HPDE6-E6E7 (cell line): ENCODE data around the gene LYPD4.
A peak's percentile ranks its signal among the peaks of the same experiment; 100 is the strongest.

Experiments
- DNase-seq: peaks from one replicate; pipeline ENCODE4 v3.0.0; 2011; ENCODE audit warnings: missing footprints; ENCODE audit errors: extremely low spot score

Gene LYPD4

DNA sequence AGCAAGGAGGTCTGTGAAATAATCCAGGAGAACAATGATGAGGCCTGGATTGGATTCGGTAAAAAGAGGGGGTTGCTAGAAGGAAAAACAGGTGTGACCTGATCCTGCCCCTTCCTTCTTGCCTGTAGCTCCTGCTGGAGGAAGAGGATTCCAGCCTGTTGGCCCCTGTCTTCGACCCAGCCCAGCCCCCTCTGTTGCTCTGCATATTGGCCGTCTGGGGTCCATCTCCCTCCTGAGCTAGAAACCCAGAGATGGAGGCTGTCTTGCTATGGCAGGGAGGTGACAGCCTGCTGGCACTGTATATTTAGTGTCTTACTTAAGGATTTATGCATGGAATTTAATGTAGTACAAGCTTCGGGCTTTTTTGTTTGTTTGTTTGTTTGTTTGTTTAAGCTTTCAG, 7.0 kb upstream of the LYPD4 start:
- DNase-seq = no peak

DNA sequence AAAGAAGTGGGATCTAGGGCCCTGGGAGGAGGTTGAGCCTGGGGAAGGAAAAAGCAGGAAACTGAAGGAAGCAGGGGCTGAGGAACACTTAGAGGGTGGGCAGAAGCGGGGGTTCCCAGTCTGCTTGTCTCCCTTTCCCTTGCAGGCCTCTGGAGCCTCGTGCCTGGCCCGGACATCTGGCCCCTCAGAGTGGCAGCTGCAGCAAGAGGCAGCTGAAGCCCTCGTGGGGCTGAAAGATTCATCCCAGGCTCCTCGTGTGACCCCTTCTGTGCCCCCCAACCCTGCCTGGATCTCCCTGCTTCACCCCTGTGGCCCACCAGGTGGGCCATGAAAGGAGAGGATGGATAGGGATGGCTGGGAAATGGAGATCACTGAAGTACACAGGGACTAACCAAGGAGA, 5.9 kb upstream of the LYPD4 start:
- DNase-seq = no peak

DNA sequence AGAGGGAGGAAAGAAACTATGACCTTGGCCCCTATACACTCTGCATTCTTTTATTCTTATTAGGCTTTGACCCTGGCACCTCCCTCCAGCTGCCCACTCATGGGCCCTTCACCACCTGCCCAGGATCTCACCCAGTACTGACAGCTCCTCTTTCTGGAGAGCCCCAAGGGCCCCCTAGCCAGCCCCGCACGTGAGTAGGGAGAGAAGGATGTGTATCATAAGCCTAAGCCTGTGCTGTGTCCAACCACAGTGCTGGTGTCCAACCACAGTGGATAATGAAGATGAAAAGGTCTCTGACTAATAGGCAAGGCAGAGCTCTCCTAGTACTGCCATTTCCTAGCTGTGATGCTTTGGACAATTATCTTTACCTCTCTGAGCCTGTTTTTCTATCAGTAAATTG, 4.6 kb upstream of the LYPD4 start:
- no peak for DNase-seq

DNA sequence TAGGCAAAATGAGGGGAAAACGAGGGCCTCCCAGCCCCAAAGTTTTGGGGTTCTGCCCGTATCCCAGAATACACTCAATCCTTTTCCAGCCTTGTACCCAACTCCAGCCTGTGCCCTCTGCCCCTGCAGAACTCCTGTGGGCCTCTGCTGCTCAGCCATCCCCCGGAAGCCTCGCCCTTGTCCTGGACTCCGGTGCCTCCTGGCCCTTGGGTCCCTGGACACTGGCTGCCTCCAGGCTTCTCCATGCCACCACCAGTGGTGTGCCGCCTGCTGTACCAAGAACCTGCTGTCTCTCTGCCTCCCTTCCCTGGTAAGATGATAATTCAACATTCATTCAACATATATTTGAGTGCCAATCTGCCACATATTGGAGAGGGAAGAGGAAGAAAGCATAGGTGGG, 4.2 kb upstream of the LYPD4 start:
- no peak for DNase-seq

DNA sequence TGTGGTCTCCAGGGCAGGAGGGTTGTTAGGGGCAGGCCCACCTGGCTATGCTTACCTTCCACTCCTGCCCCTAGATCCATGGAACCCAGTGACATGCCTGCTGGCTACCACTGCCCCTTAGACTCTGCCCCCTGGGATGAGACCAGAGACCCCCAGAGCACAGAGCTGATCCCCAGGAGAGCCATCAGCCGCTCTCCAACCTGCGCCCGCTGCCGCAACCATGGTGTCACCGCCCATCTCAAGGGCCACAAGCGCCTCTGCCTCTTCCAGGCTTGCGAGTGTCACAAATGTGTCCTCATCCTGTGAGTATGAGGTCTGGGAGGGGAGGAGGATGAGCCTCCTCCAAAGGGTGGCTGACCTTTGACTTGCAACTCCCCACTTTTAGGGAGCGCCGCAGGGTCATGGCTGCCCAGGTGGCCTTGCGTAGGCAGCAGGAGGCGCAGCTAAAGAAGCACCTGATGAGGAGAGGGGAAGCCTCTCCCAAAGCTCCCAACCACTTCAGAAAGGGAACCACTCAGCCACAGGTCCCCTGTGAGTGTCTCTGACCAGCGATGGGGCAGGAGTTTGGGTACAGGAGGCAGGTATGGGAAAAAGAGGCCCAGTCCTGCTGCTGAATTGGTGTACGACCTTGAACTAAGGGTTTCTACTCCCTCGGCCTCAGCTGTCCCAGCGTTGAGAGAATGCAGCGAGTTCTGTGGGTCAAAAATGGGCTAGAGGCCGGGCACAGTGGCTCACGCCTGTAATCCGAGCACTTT, 3.0 kb upstream of the LYPD4 start:
- DNase-seq = no peak

DNA sequence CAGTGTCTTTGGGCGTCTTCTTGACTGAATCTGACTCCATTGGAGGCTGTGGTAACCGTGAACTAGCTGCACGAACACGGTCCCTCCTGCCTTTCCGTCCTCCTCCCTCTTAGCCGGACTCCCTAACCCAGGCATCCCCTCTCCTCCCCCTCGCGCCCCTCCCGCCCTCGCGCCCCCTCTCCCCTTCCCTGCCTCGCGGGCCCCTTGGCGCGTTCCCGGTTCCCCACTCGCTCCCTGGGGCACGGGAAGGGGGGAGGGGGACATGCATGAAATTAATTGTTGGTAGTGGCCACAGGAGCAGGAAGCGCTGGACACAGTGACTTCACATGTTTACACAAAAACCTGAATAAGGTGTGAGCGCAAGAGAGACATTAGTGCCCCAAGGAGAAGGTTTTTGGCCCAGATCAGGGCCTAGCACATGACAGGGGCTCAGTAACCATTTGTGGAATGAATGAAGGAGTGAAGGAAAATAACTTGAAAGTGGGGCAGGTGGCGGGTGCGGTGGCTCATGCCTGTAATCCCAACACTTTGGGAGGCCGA, 638 bp upstream of the LYPD4 start:
- no peak for DNase-seq

DNA sequence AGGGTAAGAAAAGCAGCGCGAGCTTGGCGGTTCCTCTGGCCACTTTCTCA, 343 bp upstream of the LYPD4 start, which contains the start of gene DMRTC2:
TSS of gene DMRTC2 (plus strand) at position 42 of the 50 bp plus-strand sequence. CDS start 2,387 bp downstream, outside the sequence.
- no peak for DNase-seq

DNA sequence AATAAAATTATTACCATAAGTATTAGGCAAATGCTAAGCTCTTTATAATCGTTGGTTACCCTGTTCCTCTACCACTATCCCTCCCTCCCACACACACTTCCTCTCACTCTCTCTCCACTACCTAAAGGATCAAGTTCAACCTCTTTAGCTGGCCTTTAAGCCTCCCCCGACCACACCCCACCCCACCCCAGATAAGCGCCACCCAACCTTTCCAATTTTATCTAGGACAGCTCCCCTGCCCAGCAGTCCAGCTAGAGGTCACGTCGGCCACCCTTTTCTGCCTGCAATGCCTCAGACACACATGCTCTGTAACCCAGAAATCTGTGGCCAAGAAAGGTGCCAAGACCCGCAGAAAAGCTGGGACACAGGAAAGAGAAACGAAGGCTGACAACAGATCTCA, 1.1 kb downstream of the LYPD4 start:
- no peak for DNase-seq

DNA sequence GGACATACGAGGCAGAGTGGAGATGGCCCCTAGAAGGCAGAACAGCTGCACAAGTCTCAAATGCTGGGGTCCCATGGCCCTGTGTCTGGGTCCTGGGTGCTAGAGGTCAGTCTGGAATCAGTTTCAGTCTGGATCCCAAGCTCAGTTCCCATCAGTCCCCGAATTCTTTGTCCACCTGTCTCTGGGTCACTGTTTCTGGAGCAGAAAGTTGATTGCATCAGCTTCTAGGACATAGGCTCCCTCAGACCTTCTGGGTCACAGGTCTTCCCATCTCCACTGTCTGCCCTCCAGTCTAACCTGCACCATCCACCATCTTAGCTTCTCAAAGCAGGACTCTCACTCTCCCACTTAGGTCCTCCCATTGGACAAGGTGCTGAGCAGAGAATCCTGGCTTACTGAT, 5.3 kb downstream of the LYPD4 start:
- DNase-seq = no peak

DNA sequence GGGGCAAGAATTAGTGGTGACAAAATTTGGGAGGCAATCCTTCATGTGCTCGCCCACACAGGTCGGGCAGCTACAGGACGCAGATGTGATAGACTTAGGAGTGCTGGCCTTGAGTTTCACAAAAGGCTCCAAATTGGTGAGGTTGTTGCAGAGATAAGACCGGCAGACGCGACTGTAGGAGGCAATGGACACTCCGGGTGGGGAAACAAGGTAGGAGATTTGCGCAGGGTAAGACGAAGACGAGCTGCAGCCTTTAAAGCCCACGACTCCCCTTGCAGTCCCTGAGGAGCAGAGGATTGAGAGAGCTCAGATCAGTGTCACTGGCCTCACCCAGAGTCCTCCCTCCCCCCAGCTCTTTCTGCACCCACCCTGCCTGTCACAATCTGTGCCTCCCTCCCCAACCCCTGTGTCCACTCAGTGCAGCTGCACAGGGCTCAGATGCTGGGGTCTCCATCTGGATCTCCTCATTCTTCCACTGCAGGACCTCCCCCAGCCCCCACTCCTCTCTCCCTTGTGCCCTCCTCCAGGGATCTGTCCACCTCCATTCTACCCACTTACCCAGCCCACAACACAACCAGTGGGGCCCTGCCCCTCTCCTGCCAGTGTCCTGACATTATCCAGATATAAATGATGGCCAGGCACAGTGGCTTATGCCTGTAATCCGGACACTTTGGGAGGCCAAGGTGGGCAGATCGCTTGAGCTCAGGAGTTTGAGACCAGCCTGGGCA, 6.3 kb downstream of the LYPD4 start:
- no peak for DNase-seq

DNA sequence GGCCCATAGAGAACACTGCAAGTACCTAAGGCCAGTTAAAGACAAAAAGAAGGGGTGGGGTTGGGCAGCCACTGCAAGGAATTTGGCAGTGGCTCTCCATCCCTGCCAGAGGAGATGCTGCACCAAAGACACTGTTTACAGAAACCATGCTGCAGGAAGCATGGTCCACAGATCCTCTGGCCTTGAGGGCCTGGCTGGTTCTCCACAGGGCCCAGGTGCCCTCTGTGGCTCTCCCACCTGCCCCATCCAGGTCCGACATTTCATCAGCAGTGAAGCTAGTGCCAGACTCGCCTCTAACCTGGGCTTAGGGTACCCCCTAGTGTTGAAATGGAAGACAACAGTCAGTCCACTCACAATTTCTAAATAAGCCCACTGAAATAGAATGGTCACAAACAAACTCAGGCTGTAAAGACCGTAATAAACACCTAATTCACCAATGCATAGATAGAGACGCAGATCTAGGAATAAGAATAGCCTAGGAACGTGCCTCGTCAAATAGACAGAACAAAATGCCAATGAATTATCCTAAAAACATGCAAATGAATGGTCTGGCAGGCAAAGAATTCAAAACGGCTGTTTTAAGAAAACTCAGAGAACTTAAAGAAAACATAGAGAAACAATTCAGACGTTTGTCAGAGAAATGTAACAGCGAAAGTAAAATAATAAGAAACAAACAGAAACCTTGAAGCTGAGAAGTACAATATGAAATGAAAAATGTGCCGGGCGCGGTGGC, 23.3 kb downstream of the LYPD4 start:
- DNase-seq = peak; percentile 37

DNA sequence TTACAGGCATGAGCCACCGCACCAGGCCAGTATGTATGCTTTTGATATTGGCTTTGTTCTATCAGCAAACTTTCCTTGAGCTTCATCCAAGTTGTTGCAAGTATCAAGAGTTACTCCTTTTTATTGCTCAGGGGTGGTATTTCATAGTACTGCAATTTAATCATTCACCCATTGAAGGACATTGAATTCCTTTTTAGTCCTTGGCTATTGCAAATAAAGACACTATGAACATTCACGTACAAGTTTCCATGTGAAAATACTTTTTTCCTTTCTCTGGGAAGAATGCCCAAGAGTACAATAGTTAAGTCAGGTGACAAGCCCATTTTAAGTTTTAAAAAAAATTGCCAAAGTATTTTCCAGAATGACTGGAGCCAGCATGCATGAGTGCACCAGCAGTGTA, 27.7 kb downstream of the LYPD4 start:
- no peak for DNase-seq

DNA sequence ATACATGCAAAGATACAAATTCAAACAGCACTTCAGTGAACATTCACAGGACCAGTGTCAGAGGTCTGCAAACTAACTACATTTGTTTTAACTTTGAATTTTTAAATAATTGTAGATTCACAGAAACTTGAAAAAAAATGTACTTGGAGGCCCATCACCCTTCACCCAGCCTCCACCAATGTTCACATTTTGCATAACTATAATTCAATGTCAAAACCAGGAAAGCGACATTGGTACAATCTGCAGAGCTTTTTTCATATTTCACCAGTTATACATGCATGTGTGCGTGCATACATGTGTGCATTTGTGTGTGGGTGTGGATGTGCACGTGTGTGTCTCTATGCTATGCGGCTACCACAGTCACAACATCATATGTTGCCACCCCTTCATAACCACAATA, 29.2 kb downstream of the LYPD4 start:
- DNase-seq = no peak

DNA sequence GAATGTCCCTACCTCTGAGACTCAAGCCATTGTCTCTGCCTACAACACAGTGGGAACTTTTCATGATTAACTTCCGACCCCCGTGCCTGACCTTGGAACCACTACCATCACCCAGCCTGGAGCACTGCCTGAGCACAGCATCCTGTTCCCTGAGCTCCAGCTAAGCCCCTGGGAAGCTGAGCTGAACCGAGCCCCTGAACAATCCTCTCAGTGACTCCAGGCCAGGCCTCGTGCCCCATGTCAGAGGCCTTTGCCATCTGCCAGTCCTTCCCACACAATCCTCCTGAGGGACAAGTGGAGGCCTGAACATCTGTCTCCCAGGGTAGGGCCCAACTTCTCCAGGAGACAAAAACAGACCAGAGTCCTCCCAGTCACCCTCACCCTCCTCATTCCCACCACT, 30.6 kb downstream of the LYPD4 start:
- no peak for DNase-seq

DNA sequence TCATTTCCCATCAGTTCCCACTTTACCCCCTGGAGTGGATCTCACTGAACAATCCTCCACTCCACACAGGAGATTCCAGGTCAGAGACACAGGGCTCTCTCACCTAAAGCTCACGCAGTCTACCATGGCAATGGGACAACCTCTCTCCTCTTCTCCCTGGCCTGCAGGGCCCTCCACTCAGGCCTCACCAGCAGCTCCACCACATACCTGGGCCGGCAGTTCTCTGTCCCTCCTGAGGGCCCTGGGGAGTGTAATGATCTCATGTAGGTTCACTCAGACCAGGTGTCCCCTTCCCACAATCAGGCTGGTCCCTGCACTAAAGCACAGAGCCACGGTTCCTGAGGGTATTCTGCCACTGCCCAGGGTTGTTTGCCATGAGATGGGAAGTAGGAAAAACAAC, 32.5 kb downstream of the LYPD4 start:
- no peak for DNase-seq

DNA sequence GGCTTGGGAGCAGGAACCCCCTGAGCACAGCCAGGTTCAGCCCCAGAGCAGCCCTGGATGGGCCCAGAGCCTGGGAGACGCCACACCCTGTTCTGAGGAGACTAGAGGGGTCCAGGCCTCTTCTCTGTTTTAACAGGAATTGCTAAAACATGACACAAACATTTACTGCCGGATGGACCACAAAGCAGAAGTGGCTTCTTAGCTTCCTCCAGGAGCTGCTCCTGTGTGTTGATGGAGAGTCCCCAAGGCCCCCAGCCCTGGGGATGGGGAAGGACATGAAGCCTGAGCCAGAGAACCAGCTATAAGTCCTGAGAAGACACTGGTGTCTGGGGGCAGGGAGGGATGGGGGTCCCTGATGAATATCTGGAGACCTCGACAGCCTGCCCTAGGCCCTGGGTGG, 33.4 kb downstream of the LYPD4 start:
- DNase-seq = no peak

DNA sequence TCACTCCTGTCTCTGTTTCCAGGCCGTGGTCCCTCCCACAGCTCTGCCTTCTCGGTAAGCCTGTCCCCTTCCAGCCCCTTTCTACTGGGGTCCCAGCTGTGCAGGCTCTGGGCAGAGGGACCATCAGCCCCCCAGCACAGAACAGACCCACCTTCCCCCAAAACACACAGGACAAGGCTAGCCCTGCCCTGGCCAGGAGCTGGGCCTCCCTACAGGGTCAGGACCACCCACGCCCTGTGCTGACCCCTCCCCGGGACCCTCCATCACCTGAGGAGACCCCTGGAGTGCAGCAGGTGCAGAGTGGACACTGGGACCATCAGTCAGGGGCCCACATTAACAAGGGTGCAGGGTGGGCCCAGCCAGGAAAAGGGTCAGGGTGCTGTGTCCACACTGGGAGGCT, 34.2 kb downstream of the LYPD4 start:
- DNase-seq = no peak

DNA sequence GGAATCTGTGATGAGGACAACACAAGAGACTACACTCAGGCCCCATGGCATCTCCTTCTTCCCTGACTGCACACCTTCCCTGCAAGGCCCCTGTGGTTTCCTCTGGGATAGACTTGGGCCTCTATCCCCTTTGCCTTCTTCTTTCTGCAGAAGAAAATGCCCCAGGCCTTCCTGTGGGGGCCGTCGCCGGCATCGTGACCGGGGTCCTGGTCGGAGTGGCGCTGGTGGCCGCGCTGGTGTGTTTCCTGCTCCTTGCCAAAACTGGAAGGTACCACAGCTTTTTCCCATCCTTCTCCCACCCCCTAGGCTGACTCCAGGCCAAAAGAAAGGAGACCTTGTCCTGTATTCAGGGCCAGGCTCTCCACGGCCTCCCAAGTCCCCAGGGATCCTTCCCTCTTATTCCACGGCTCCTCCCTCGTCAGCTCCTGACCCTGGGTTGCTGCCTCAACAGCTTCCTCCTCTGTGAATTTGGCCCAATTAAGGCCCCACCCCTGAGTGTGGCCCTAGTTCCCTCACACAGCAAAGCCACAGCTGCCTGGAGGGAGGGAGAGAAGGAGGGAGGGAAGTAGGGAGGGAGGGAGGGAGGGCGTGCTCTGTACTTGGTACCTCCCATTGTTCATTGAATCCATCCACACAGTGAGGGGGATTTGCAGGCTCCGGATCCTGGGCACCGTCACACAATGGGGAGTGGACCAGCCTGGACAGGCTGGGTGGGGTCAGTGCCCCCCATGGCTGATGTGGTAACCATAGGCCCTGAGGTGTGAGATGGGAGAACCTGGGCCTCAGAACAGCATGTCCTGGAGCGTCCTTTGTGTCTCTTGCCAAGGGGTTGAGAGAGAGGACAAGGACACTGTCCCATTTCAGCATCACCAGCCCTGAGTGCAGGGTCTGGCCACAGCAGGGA, 35.6 kb downstream of the LYPD4 start:
- DNase-seq = no peak

DNA sequence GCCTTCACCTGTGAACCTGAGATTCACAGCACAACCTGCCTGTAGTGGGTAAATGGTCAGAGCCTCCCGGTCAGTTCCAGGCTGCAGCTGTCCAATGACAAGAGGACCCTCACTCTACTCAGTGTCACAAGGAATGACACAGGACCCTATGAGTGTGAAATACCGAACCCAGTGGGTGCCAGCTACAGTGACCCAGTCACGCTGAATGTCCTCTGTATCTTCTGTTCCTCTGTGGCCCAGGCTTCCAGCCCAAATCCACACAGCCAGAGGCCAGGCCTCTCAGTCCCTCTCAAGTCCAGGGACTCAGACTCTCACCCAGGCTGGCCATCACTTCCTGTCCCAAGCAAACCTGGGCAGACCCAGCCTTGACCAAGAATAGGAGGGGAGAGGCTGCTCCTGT, 37.3 kb downstream of the LYPD4 start:
- DNase-seq = no peak

DNA sequence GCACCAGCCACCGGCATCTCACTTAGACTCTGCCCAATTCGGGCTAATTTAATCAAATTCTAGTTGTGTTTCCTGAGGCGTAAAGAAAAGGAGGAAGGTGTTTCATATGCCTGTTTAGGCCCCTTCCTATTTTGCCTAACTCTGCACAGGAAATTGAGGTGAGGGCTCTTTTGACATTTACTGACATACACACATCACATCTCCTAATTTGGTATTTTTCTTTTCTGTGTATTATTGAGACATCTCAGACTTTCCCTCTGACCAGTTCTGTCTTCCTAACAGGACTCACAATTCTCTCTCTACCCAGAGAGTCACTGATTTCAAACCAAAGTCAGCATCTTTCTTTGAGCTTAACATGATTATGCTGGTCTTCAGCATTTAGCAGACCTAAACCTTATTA, 40.1 kb downstream of the LYPD4 start:
- no peak for DNase-seq

DNA sequence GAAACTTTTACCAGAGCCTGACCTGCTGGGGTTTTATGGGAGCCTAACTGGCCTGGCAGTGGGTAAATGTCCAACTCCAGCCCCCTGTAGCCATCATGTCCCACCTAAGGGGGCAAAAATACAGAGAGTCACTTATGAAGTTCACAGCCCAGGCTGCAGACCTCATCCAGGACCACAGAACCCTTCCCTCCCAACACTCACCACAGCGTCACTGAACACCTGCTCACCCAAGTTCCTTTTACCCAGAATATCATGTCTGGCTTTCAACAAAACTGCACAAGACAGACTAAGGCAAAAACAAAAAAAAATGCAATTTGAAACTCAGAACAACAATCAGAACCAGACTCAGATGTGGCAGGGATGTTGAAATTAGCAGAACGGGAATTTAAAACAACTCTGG, 41.7 kb downstream of the LYPD4 start:
- DNase-seq = no peak

DNA sequence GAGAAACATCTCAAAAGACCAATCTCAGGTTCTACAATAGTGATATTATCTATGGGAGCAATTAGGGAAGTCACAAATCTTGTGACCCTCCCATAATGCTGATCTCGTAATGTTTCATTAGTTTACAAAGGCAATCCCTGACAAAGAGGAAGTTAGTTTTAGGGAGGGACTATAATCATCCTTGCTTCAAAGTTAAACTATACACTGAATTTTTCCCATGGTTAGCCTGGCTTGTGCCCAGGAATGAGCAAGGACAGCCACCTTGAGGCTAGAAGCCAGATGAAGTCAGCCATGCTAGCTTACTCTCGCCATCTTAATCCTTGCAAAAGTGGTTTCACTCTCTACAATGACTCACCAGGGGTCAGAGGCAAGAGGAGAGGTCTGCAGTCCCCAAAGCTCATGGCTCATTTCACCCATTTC, 42.7 kb downstream of the LYPD4 start:
- no peak for DNase-seq
